ENCODE measurements around the gene ZBTB20. TPM values are rescaled to one million over a fixed set of nuclear protein-coding genes. Genes with fewer than 3 reads are reported as not detected.

ZBTB20 gene
- polyA plus RNA-seq, 1 donor from 2014 or later = 4.8 TPM

GRCh38 chr3:114644367-114644766, 502.7 kb downstream of the ZBTB20 start:
- Histone ChIP-seq H3K27ac (ENCODE audit: low read length) (no peak overlapping the region), H3K9me3 (ENCODE audit: low read length) (no peaks in the 10 kb centered on the region), H2AFZ (ENCODE audit: low read depth, low read length) (no peak overlapping the region), H3K27me3 (ENCODE audit: insufficient read depth, low read depth, low read length) (no peaks in the 10 kb centered on the region), H3F3A (ENCODE audit: insufficient read depth, low read length, poor library complexity, severe bottlenecking) (no peaks in the 10 kb centered on the region), H3K9ac (ENCODE audit: low read length) (no peak overlapping the region), H3K79me2 (replicated peaks; ENCODE audit: insufficient read depth, low read length) (no peaks in the 10 kb centered on the region), H3K4me3 (ENCODE audit: low read length) (no peak overlapping the region), H3K36me3 (ENCODE audit: insufficient read depth, low read length) (no peaks in the 10 kb centered on the region), H4K20me1 (ENCODE audit: insufficient read depth) (no peaks in the 10 kb centered on the region), H3K9me2 (ENCODE audit: insufficient read depth, low read length) (no peaks in the 10 kb centered on the region), H3K4me2 (ENCODE audit: low read length) (no peak overlapping the region)
- TF ChIP-seq EP300 (conservative IDR thresholded peaks at IDR 0.05; ENCODE audit: poor library complexity, severe bottlenecking) (no peak), SMC3 (conservative IDR thresholded peaks at IDR 0.05; ENCODE audit: poor library complexity) (no peak), POLR2AphosphoS5 (IDR thresholded peaks at IDR 0.05) (no peak), RAD21 (conservative IDR thresholded peaks at IDR 0.05) (no peak), EZH2 (IDR thresholded peaks at IDR 0.05; ENCODE audit: borderline replicate concordance, insufficient read depth, low read length, poor library complexity, severe bottlenecking) (no peak), REST (IDR thresholded peaks at IDR 0.05; ENCODE audit: borderline replicate concordance) (no peak), CTCF (IDR thresholded peaks at IDR 0.05; ENCODE audit: poor library complexity, severe bottlenecking) (no peak), TAF1 (IDR thresholded peaks at IDR 0.05; ENCODE audit: low read depth) (no peak), MXI1 (conservative IDR thresholded peaks at IDR 0.05; ENCODE audit: poor library complexity, severe bottlenecking) (no peak)

- Histone ChIP-seq H3K9me2 (ENCODE audit: insufficient read depth, low read length) (no peaks in the 10 kb centered on the region), H3K36me3 (ENCODE audit: insufficient read depth, low read length) (no peaks in the 10 kb centered on the region), H3K9me3 (ENCODE audit: low read length) (no peaks in the 10 kb centered on the region), H3F3A (ENCODE audit: insufficient read depth, low read length, poor library complexity, severe bottlenecking) (no peaks in the 10 kb centered on the region), H2AFZ (ENCODE audit: low read depth, low read length) (no peak overlapping the region), H4K20me1 (ENCODE audit: insufficient read depth) (no peaks in the 10 kb centered on the region), H3K27ac (ENCODE audit: low read length) (no peak overlapping the region), H3K27me3 (ENCODE audit: insufficient read depth, low read depth, low read length) (no peaks in the 10 kb centered on the region), H3K9ac (ENCODE audit: low read length) (no peak overlapping the region), H3K4me3 (ENCODE audit: low read length) (no peak overlapping the region), H3K79me2 (replicated peaks; ENCODE audit: insufficient read depth, low read length) (no peaks in the 10 kb centered on the region), H3K4me2 (ENCODE audit: low read length) (no peak overlapping the region)
- no peak for TF ChIP-seq EZH2 (IDR thresholded peaks at IDR 0.05; ENCODE audit: borderline replicate concordance, insufficient read depth, low read length, poor library complexity, severe bottlenecking)
- no peak for TF ChIP-seq REST (IDR thresholded peaks at IDR 0.05; ENCODE audit: borderline replicate concordance)
- TF ChIP-seq RAD21 (conservative IDR thresholded peaks at IDR 0.05) = no peak
- TF ChIP-seq EP300 (conservative IDR thresholded peaks at IDR 0.05; ENCODE audit: poor library complexity, severe bottlenecking) = no peak
- no peak for TF ChIP-seq SMC3 (conservative IDR thresholded peaks at IDR 0.05; ENCODE audit: poor library complexity)
- TF ChIP-seq CTCF (IDR thresholded peaks at IDR 0.05; ENCODE audit: poor library complexity, severe bottlenecking) = no peak
- no peak for TF ChIP-seq TAF1 (IDR thresholded peaks at IDR 0.05; ENCODE audit: low read depth)
- no peak for TF ChIP-seq MXI1 (conservative IDR thresholded peaks at IDR 0.05; ENCODE audit: poor library complexity, severe bottlenecking)
- no peak for TF ChIP-seq POLR2AphosphoS5 (IDR thresholded peaks at IDR 0.05)
Observed at GRCh38 chr3:114642951-114643741, 503.9 kb downstream of the ZBTB20 start.

Data from neural cell (in vitro differentiated cells).